Stimulated activated CD8-positive, alpha-beta memory T cell treated with anti-CD3 and anti-CD28 coated beads, Interleukin-12 subunit alpha, Interleukin-12 subunit beta, amount 100 ng/mL, for 4 hours (primary cell): Measurements from ENCODE around the gene TNNT1.
"Not testable (repeated sequence)": the region's sequence is repeated elsewhere in the genome, so short reads cannot be mapped to it uniquely, and the experiment has no call there.

Experiments
- DNase-seq: peaks from one replicate; pipeline ENCODE4 v3.0.0-alpha.2; 2020; ENCODE audit warnings: low read depth

The TNNT1 gene

GRCh38 chr19:55109527-55110291, 39.3 kb downstream of the TNNT1 start:
- DNase-seq, result no peak

GRCh38 chr19:55107252-55107651, 41.8 kb downstream of the TNNT1 start:
- not testable (repeated sequence) for DNase-seq

- no peak for DNase-seq
Measured at GRCh38 chr19:55106591-55106990, 42.4 kb downstream of the TNNT1 start.

GRCh38 chr19:55105237-55105636, 43.8 kb downstream of the TNNT1 start:
- no peak for DNase-seq

- no peak for DNase-seq
Measured at GRCh38 chr19:55103190-55103589, 45.8 kb downstream of the TNNT1 start.

GRCh38 chr19:55101261-55101660, 47.7 kb downstream of the TNNT1 start:
- DNase-seq, result no peak

- no peak for DNase-seq
Measured at GRCh38 chr19:55099557-55100506, 49.2 kb downstream of the TNNT1 start.

GRCh38 chr19:55098716-55099556, 50.1 kb downstream of the TNNT1 start:
- no peak for DNase-seq

- DNase-seq, result no peak
Measured at GRCh38 chr19:55097864-55098715, 50.9 kb downstream of the TNNT1 start.

GRCh38 chr19:55096061-55096701, 52.8 kb downstream of the TNNT1 start:
- DNase-seq, result no peak

GRCh38 chr19:55095260-55096060, 53.5 kb downstream of the TNNT1 start:
- DNase-seq, result no peak

- DNase-seq, result no peak
Measured at GRCh38 chr19:55094456-55095259, 54.3 kb downstream of the TNNT1 start.

- no peak for DNase-seq
Measured at GRCh38 chr19:55092423-55093318, 56.3 kb downstream of the TNNT1 start.

GRCh38 chr19:55091955-55092354, 57.1 kb downstream of the TNNT1 start:
- DNase-seq, result no peak

GRCh38 chr19:55091126-55091910, 57.7 kb downstream of the TNNT1 start:
- DNase-seq, result no peak

- DNase-seq, result no peak
Measured at GRCh38 chr19:55090564-55090963, 58.4 kb downstream of the TNNT1 start.

GRCh38 chr19:55089342-55089944, 59.6 kb downstream of the TNNT1 start:
- DNase-seq, result no peak
